GM18873 (cell line): ENCODE data around the gene COG6.

Source experiments
- ATAC-seq: cut with Tn5 transposase; IDR thresholded peaks from one replicate; pipeline ENCODE4 v1.9.1; 2021; ENCODE audit warnings: mild to moderate bottlenecking, moderate library complexity, moderate number of reproducible peaks; ENCODE audit not compliant: unreplicated experiment, low FRiP score

COG6 gene

GRCh38 chr13:39766464-39767158, 111.1 kb downstream of the COG6 start:
- no peak for ATAC-seq

- ATAC-seq: no peak
Observed at GRCh38 chr13:39767791-39768517, 112.5 kb downstream of the COG6 start.

GRCh38 chr13:39768962-39769361, 113.5 kb downstream of the COG6 start:
- ATAC-seq: no peak

GRCh38 chr13:39770221-39771090, 115.0 kb downstream of the COG6 start:
- no peak for ATAC-seq

- no peak for ATAC-seq
Observed at GRCh38 chr13:39773833-39774232, 118.4 kb downstream of the COG6 start.

GRCh38 chr13:39776439-39776838, 121.0 kb downstream of the COG6 start:
- no peak for ATAC-seq

GRCh38 chr13:39777021-39777420, 121.6 kb downstream of the COG6 start:
- no peak for ATAC-seq

DNA sequence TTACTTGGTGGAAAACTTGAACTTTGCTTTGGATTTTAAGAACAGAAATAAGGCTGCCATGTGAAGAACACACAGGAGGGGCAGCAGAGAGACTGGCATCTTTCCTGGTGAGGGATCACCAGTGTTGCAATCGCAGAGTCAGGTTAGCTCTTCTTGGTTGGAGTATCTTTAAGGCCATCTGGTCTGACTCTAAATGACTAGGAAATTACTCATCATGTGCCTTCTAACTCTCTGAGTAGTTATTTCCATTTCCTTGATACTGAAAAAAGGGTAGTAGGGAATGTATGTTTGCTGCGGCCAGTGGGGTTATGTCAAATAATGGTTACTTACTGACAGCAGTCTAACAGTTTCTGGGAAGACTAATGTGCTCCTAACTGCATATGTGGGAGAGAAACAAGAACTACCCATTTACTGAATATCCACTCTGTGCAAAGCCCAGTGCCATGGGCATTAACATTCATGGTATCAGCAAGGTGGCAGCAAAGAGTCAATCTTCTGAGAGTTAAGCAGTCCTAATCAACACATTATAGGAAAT, 122.1 kb downstream of the COG6 start:
- ATAC-seq: no peak

DNA sequence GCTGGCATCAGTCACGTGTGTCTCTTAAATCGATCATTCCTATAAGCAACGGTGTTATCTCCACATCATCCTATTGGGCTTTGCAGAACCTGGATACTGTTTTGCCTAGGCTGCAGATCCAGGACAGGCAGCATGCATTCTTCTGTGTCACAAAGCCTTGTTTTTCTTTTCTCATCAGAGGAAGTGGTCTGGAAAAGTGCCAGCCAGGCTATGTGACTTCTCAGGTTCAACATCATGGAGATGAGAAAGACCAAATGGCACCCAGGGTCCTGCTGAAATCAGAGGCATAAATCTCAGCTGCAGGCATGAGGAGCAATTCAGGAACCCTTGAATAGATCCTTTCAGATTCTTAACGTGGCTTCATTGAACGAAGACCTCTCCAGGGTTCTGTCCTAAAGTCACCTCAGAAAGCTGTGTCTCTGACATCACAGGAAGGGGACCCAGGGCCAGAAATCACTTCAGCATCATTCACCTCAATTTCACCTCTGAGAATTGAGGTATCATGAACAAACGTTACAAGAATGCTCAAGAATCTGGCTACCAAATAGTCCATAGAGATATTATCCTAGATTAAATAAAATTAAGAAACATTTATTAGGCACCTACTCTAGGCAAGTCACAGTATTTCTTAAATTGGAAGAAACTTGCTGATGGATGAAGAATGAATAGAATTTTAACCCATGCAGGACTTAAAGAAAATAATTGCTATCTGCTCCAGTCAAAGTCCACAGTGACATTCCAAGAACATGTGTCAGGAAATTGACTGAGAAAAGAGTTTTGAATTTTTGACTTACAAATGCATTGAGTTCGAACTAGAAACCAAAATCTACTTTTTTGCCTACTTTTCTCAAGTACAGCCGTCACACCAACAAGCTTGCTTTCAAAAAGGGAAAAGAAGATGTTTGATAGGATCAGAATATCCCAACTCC, 124.1 kb downstream of the COG6 start:
- ATAC-seq: no peak

- no peak for ATAC-seq
Observed at GRCh38 chr13:39780711-39781110, 125.2 kb downstream of the COG6 start.

DNA sequence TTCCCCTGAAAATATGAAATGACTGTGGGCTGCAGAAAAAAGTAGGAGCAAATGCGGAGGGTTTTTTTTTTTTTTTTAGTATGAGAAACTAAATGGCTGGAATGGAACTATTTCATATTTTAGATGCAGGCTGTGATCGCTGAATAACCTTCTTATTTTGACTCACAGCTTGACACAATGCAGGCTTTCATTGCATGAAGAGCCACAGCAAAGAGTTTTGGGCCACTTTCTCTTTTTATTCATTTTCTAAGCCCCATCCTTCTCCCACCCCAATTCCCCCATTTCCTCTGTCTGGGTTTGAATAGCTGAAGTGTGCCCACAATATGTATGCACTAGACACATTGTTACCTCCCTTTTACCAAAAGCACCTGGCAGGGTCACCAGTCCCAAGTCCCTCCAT, 125.9 kb downstream of the COG6 start:
- ATAC-seq: no peak

DNA sequence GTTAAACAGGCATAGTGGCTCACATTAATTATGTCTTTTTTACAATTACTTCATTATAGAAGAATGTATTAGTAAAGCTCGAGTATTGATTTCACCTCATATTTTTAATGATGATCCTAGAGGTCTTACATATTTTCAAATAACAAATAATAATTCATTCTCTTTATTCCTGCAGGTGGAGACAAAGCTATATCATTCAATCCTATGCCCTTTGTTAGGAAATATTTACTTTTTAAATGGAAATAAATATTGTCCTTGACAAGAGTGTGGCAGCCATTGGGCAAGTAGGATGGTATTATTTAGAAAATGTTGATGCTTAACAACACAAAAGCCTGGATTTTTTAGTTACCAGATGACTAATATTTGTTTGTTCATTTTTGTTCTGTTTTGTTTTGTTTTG, 127.6 kb downstream of the COG6 start:
- no peak for ATAC-seq

DNA sequence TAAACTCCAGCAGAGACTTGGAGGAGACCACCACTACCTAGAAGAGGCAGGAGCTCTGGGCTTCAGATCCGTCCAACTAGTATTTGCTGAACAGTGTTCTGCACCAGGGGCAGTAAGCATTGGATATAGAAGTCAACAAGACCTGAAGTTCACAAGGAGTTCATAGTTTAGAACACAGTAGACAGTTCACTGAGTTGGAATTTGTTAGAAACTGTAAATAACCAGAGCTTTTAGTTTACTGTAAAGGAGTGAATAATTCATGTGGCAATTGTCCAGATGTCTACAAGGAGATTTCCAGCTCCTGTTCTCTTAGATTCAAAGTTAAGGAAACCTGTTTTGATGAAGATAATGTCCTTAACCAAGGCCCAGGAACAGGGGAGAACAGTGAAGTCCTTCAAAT, 128.9 kb downstream of the COG6 start:
- no peak for ATAC-seq

DNA sequence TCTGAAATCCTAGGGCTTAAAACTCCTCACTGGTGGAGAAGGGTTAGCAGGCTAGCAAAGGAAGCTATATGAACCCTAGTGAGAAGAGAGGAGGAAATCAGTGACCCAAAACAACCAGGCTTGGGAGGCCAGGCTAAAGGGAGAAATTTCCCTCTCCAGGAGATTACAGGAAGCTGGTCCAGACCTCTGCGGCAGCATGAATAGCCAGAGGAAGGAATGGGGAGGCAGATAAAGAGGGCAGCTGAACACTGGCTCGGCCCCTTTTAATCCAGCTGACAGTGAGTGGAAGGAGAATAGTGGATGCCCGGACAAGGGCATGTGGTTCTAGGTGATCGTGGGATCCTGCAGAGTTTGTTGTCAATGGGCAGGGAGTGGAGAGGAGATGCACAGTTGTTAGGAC, 130.6 kb downstream of the COG6 start:
- ATAC-seq: no peak

DNA sequence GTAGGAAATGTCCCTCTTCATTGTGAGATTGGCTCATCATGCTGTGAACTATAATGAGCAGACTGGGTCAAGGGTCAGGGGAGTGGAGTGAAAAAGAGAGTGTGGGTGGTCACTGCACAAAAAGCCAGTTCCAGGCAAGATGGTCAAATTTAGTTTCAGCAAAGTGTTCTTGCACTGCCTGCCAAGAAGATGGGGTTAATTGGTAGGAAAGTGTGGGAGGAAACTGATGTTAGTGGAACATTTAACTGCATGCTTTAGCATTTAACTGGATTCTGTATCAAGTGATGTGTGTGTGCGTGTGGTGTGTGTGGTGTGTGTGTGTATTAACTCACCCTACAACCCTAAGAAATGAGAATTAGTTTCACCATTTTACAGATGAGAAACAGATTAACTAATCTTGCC, 131.6 kb downstream of the COG6 start:
- ATAC-seq: no peak

DNA sequence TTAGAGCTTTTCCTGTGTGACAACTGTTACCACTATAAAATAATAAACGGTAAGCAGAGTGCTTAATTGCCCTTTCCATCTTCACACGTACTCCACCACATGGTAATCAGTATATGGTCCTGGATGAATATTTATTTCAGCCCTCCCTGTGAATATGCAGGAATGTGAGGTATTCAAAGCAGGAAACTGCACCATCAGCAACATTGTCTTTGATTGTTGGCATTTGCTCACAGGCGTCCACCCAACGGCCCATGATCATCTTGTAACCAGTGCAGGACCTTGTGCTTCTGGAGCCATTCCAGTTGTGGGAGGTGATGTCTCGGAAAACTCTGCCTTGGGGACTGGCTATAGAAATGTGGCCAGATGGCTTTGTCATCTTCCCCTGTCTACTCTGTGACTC, 132.6 kb downstream of the COG6 start:
- no peak for ATAC-seq

- ATAC-seq: no peak
Observed at GRCh38 chr13:39789451-39789850, 134.0 kb downstream of the COG6 start.
